Ishikawa (cell line): ENCODE measurements around the gene MRPS17.

Source experiments
- CEBPB ChIP-seq: IDR thresholded peaks from 2 replicates; pipeline ENCODE4 v1.6.1; 2012
- CREB1 ChIP-seq: IDR thresholded peaks from 2 replicates; pipeline ENCODE4 v1.6.1; 2012; ENCODE audit warnings: low read depth
- EGR1 ChIP-seq: IDR thresholded peaks from 2 replicates; pipeline ENCODE4 v1.6.1; 2012
- EP300 ChIP-seq: IDR thresholded peaks from 2 replicates; pipeline ENCODE4 v1.6.1; 2012; ENCODE audit warnings: borderline replicate concordance
- FOXM1 ChIP-seq: IDR thresholded peaks from 2 replicates; pipeline ENCODE4 v1.6.1; 2012; ENCODE audit warnings: low read depth, borderline replicate concordance
- NFIC ChIP-seq: IDR thresholded peaks from 2 replicates; pipeline ENCODE4 v1.6.1; 2012
- RAD21 ChIP-seq: IDR thresholded peaks from 2 replicates; pipeline ENCODE4 v1.6.1; 2012; ENCODE audit warnings: low read depth
- TAF1 ChIP-seq: IDR thresholded peaks from 2 replicates; pipeline ENCODE4 v1.6.1; 2012; ENCODE audit warnings: low read depth, mild to moderate bottlenecking
- TCF12 ChIP-seq: IDR thresholded peaks from 2 replicates; pipeline ENCODE4 v1.6.1; 2012; ENCODE audit warnings: low read depth
- TEAD4 ChIP-seq: IDR thresholded peaks from 2 replicates; pipeline ENCODE4 v1.6.1; 2012
- USF1 ChIP-seq: IDR thresholded peaks from 2 replicates; pipeline ENCODE4 v1.6.1; 2012
- YY1 ChIP-seq: IDR thresholded peaks from 2 replicates; pipeline ENCODE4 v1.6.1; 2012; ENCODE audit warnings: low read depth
- ZBTB7A ChIP-seq: IDR thresholded peaks from 2 replicates; pipeline ENCODE4 v1.6.1; 2012; ENCODE audit warnings: low read depth
- TF ChIP-seq, protein P1 (sequence below): IDR thresholded peaks from 2 replicates; pipeline ENCODE4 v1.6.1; 2012; ENCODE audit warnings: low read depth, mild to moderate bottlenecking
- TF ChIP-seq, protein P2 (sequence below): IDR thresholded peaks from 2 replicates; pipeline ENCODE4 v1.6.1; 2012

MRPS17 gene

DNA sequence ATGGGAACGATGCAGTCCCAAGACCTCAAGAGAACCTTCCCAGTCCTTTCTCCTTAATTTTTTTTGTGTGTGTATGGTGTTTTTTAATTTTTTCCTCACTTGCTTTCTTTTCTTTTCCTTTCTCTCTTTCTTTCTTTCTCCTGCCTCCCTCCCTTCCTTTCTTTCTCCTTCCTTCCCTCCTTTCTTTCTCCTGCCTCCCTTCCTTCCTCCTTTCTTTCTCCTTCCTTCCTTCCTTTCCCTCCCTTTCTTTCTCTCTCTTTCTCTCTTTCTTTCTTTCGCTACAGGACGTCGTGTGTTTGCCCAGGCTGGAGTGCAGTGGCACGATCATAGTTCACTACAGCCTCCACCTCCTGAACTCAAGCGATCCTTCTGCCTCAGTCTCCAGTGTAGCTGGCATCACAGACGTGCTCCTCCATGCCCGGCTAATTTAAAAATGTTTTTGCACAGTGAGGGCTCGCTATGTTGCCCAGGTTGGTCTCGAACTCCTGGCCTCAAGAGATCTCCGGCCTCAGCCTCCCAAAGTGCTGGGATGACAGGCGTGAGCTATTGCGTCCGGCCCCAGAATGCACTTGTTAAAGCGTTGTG lies 12.0 kb downstream of the MRPS17 start:
- no peak for TF ChIP-seq TAF1
- TF ChIP-seq CREB1, result no peak
- no peak for TF ChIP-seq NFIC
- TF ChIP-seq USF1, result no peak
- TF ChIP-seq ZBTB7A, result no peak
- no peak for TF ChIP-seq EP300
- TF ChIP-seq CEBPB, result no peak
- TF ChIP-seq TCF12, result no peak

DNA sequence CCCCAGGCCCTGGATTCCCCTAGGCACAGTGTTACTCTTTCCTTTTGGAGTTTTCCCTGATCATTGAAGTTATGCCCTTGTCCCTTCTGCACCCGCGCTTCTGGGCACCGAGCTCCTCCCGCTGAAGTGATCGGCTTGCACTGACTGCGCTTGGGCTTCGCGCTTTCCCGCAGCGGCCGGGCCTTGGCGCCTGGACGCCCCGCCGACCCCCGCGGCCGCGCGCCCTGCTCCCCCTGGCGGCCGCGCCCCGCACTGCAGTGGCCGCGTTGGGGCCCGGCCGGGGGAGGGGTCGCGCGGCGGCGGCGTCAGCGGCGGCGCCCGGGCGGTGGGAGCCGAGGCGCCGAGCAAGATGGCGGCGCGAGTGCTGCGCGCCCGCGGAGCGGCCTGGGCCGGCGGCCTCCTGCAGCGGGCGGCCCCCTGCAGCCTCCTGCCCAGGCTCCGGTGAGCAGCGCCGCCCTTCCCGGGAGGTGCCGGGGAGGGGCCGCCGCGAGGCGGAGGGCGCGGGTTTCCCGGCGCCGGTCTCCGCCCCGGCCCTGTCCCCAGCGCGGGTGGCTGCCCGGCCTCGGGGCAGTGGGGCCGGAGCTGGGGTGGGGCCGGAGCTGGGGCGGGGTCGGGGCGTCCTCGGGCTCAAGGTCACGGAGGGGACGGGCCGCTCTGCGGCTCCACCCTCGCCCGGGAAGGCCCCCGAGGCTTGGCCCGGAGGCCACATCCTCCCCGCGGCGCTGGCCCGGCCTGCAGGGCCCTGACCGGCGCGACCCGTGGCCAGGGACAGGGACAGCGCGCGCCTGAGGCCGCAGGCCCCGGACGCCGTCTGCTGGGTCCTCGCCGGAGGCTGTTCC lies 12.8 kb downstream of the MRPS17 start, which contains the start of gene NIPSNAP2:
NIPSNAP2 (plus strand) TSS at position 325 of the 839 bp plus-strand sequence; CDS start at position 350, 25 bp downstream.
- TF ChIP-seq TCF12 (no peak; the same call in 1 of the 2 replicates), FOXM1 (no peak), EP300 (no peak), NFIC (no peak), RAD21 (no peak), EGR1 (no peak), CEBPB (no peak), USF1 (no peak), YY1 (peak; percentile 78), TEAD4 (no peak), ZBTB7A (peak; percentile 53; the same call in 1 of the 2 replicates), TAF1 (no peak), CREB1 (no peak)
- TF ChIP-seq, protein P1, sequence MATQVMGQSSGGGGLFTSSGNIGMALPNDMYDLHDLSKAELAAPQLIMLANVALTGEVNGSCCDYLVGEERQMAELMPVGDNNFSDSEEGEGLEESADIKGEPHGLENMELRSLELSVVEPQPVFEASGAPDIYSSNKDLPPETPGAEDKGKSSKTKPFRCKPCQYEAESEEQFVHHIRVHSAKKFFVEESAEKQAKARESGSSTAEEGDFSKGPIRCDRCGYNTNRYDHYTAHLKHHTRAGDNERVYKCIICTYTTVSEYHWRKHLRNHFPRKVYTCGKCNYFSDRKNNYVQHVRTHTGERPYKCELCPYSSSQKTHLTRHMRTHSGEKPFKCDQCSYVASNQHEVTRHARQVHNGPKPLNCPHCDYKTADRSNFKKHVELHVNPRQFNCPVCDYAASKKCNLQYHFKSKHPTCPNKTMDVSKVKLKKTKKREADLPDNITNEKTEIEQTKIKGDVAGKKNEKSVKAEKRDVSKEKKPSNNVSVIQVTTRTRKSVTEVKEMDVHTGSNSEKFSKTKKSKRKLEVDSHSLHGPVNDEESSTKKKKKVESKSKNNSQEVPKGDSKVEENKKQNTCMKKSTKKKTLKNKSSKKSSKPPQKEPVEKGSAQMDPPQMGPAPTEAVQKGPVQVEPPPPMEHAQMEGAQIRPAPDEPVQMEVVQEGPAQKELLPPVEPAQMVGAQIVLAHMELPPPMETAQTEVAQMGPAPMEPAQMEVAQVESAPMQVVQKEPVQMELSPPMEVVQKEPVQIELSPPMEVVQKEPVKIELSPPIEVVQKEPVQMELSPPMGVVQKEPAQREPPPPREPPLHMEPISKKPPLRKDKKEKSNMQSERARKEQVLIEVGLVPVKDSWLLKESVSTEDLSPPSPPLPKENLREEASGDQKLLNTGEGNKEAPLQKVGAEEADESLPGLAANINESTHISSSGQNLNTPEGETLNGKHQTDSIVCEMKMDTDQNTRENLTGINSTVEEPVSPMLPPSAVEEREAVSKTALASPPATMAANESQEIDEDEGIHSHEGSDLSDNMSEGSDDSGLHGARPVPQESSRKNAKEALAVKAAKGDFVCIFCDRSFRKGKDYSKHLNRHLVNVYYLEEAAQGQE, result no peak
- TF ChIP-seq, protein P2, sequence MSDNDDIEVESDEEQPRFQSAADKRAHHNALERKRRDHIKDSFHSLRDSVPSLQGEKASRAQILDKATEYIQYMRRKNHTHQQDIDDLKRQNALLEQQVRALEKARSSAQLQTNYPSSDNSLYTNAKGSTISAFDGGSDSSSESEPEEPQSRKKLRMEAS, result peak; percentile 64

- no peak for TF ChIP-seq ZBTB7A
- TF ChIP-seq FOXM1, result no peak
- TF ChIP-seq, protein P2, result no peak
- no peak for TF ChIP-seq TEAD4
- TF ChIP-seq YY1, result no peak
- TF ChIP-seq NFIC, result no peak
- no peak for TF ChIP-seq TCF12
Observed at GRCh38 chr7:55965100-55965470, 13.4 kb downstream of the MRPS17 start.

- no peak for TF ChIP-seq USF1
- TF ChIP-seq TAF1, result no peak
- no peak for TF ChIP-seq CEBPB
- TF ChIP-seq, protein P1, result no peak
- no peak for TF ChIP-seq TEAD4
- no peak for TF ChIP-seq EP300
Observed at GRCh38 chr7:55965805-55966421, 14.2 kb downstream of the MRPS17 start.

DNA sequence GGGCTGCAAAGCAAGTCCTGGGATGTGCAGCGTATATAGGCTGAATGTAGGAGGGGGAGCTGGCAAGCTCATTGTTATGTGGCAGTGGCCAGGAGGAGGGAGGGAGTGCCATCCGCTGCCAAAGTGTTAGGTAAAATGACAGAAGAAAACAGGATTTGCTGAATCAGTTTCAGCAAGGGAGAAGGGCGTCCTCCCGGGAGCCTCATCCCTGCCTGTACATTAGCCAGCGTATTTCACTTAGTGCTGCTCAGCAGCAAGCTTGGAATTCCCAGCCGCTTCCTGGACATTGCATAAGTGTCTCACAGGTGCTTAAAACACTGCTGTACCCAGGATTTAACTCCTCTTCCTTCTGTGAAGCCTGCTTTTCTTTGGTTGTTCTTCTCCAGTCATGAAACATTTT lies 15.2 kb downstream of the MRPS17 start:
- TF ChIP-seq, protein P1, result no peak
